PC-9 (cell line): ENCODE measurements around the gene IL11RA. TPM values are rescaled to one million over a fixed set of nuclear protein-coding genes. Genes with fewer than 3 reads are reported as not detected.
A peak's percentile ranks its signal among the peaks of the same experiment; 100 is the strongest.

ENCODE experiments used
- BruUV-seq: library from RNA; stranded (reverse); fragments of 400-500 nt; replicated peaks from 2 replicates; lab custom pipeline; 2021; lab: Mats Ljungman, UMichigan
- CTCF ChIA-PET: fragments of 300-600 bp; sonication (Branson Sonifier 250); formaldehyde crosslinking; loops from one replicate; lab custom pipeline; 2022; ENCODE audit warnings: antibody characterized with exemption; lab: Charles Lee
- POLR2A ChIA-PET: fragments of 300-600 bp; sonication (Branson Sonifier 250); formaldehyde crosslinking; loops from one replicate; lab custom pipeline; 2022; ENCODE audit warnings: antibody characterized with exemption; ENCODE audit not compliant: unreplicated experiment; lab: Charles Lee
- DNase-seq, 2 experiments: peaks; one replicate each; pipeline versions ENCODE4 v3.0.0 to v3.0.0-alpha.2; 2015 to 2022; ENCODE audit warnings: mixed read lengths in 1 of 2
- H2AFZ ChIP-seq: fragments of 200-600 bp; sonication (generic); 2 replicates; pipeline ENCODE4 v1.8.1; 2017; ENCODE audit warnings: antibody characterized with exemption
- H3F3A ChIP-seq: fragments of 200-600 bp; sonication (generic); 2 replicates; pipeline ENCODE4 v1.8.1; 2017; ENCODE audit warnings: antibody characterized with exemption, mild to moderate bottlenecking, low read depth; ENCODE audit not compliant: insufficient read depth
- H3K27ac ChIP-seq: fragments of 200-600 bp; sonication (generic); 2 replicates; pipeline ENCODE4 v1.6.1; 2016; ENCODE audit warnings: mixed run types
- H3K27me3 ChIP-seq: fragments of 200-600 bp; sonication (generic); 2 replicates; pipeline ENCODE4 v1.6.1; 2016; ENCODE audit warnings: low read depth, mixed run types; ENCODE audit not compliant: insufficient read depth
- H3K36me3 ChIP-seq: fragments of 200-600 bp; sonication (generic); 2 replicates; pipeline ENCODE4 v1.6.1; 2016; ENCODE audit warnings: low read depth, mixed run types
- H3K4me1 ChIP-seq: fragments of 200-600 bp; sonication (generic); replicated peaks from 2 replicates; pipeline ENCODE4 v1.6.1; 2016; ENCODE audit warnings: mixed run types; ENCODE audit not compliant: insufficient read depth
- H3K4me2 ChIP-seq: fragments of 200-600 bp; sonication (generic); 2 replicates; pipeline ENCODE4 v1.6.1; 2017; ENCODE audit warnings: mixed run types
- H3K4me3 ChIP-seq: fragments of 200-600 bp; sonication (generic); 2 replicates; pipeline ENCODE4 v1.6.1; 2016; ENCODE audit warnings: mixed run types
- H3K79me2 ChIP-seq: fragments of 200-600 bp; sonication (generic); 2 replicates; pipeline ENCODE4 v1.6.1; 2017; ENCODE audit warnings: low read depth, mixed run types
- H3K9me2 ChIP-seq: fragments of 200-600 bp; sonication (generic); 2 replicates; pipeline ENCODE4 v1.8.1; 2017; ENCODE audit warnings: mild to moderate bottlenecking; ENCODE audit not compliant: insufficient read depth
- H3K9me3 ChIP-seq: fragments of 200-600 bp; sonication (generic); 2 replicates; pipeline ENCODE4 v1.8.1; 2016; ENCODE audit warnings: low read depth; ENCODE audit not compliant: insufficient read depth
- H4K20me1 ChIP-seq: fragments of 200-600 bp; sonication (generic); 2 replicates; pipeline ENCODE4 v1.8.1; 2017; ENCODE audit not compliant: insufficient read depth
- EZH2 ChIP-seq: fragments of 200-600 bp; sonication (generic); IDR thresholded peaks from 2 replicates; pipeline ENCODE4 v1.8.0; 2017; ENCODE audit warnings: antibody characterized with exemption, low read depth
- intact Hi-C: fragments of 100-400 bp; cut with micrococcal nuclease; formaldehyde crosslinking; loops from one replicate; pipeline ENCODE4 v1.10.0; 2022; ENCODE audit not compliant: unreplicated experiment
- total RNA-seq: library from RNA; stranded (reverse); gene quantifications from 2 replicates; pipeline ENCODE4 v1.2.3, GENCODE V29; 2021
- TF ChIP-seq, protein P1 (sequence below): fragments of 200-600 bp; sonication (generic); conservative IDR thresholded peaks from 2 replicates; pipeline ENCODE4 v1.6.1; 2017; ENCODE audit warnings: mixed run types, antibody characterized with exemption, mild to moderate bottlenecking, moderate library complexity

Gene IL11RA
- total RNA-seq, 1 experiment from 2014 or later, result 8.7 TPM

DNA sequence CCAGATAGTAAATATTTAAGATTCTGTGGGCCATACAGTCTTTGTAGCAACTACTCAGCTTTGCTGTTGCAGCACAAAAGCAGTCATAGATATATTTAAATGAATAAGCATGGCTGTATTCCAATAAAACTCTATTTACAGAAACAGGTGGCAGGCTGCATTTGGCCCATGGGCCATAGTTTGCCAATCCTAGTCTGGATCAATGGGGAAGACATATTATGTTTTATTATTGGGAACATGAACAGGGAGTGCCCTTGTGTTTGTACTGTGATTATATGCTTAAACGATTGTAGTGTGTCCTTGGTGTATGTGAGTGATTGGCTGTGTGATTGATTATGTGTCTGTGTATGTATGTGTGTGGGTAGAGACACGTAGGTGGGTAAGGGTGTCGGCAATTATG is 22.5 kb downstream of the IL11RA start:
- H3K4me1 ChIP-seq, result no peaks in the 10 kb centered on the region
- intact Hi-C loops, result no loop called here
- no TSS peak for BruUV-seq
- ChIA-PET CTCF (no interaction called here), POLR2A (no interaction called here)
- no peaks in the 10 kb centered on the region for H3K79me2 ChIP-seq
- no peaks in the 10 kb centered on the region for H3K27me3 ChIP-seq
- no peak overlapping the region for H3K4me3 ChIP-seq
- H3K36me3 ChIP-seq, result no peaks in the 10 kb centered on the region
- no peaks in the 10 kb centered on the region for H3F3A ChIP-seq
- no peaks in the 10 kb centered on the region for H3K9me2 ChIP-seq
- no peak overlapping the region for H2AFZ ChIP-seq
- H3K27ac ChIP-seq, result no peak overlapping the region
- DNase-seq, result no peak
- no peaks in the 10 kb centered on the region for H3K9me3 ChIP-seq
- TF ChIP-seq, protein P1, sequence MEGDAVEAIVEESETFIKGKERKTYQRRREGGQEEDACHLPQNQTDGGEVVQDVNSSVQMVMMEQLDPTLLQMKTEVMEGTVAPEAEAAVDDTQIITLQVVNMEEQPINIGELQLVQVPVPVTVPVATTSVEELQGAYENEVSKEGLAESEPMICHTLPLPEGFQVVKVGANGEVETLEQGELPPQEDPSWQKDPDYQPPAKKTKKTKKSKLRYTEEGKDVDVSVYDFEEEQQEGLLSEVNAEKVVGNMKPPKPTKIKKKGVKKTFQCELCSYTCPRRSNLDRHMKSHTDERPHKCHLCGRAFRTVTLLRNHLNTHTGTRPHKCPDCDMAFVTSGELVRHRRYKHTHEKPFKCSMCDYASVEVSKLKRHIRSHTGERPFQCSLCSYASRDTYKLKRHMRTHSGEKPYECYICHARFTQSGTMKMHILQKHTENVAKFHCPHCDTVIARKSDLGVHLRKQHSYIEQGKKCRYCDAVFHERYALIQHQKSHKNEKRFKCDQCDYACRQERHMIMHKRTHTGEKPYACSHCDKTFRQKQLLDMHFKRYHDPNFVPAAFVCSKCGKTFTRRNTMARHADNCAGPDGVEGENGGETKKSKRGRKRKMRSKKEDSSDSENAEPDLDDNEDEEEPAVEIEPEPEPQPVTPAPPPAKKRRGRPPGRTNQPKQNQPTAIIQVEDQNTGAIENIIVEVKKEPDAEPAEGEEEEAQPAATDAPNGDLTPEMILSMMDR, result no peak
- TF ChIP-seq EZH2, result no peak
- no peak overlapping the region for H3K4me2 ChIP-seq
- H4K20me1 ChIP-seq, result no peaks in the 10 kb centered on the region

DNA sequence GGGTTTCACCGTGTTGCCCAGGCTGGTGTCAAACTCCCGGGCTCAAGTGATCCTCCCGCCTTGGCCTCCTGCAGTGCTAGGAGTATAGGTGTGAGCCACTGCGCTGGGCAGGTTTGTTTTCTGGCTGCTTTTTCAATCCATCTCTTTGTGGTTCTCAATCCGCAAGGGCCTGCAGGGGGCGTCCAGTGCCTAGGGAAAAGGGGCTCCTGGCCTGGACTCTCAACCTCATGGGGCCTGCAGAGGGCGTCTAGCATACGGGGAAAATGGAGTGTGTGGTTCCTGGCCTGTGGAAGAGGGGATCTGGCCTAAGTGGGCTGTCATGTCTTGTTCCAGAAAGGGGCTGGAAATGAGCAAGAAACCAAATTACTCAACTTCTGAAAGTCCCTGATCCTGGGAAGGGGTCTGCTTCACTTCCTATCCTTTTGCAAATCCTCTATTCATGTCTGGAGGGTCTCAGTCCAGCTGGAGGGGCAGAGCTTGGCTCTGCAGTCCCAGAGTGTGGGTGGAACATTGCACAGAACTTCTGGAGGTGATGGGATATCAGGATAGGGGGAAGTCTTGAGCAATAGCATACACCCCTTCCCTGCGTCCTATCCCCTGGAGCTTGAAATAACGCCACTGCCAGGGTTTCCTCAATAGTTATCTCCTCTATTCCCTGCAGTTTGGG is 23.2 kb downstream of the IL11RA start:
- DNase-seq, result peak in 1 of 2 experiments; percentile 16
- Histone ChIP-seq H3K79me2 (no peaks in the 10 kb centered on the region), H2AFZ (no peak overlapping the region), H3K4me3 (no peak overlapping the region), H3K36me3 (no peaks in the 10 kb centered on the region), H3K9me3 (no peaks in the 10 kb centered on the region), H3F3A (no peaks in the 10 kb centered on the region), H3K27ac (no peak overlapping the region), H3K27me3 (no peaks in the 10 kb centered on the region), H3K9me2 (no peaks in the 10 kb centered on the region), H3K4me1 (no peaks in the 10 kb centered on the region), H4K20me1 (no peaks in the 10 kb centered on the region), H3K4me2 (no peak overlapping the region)
- ChIA-PET POLR2A (no interaction called here), CTCF (no interaction called here)
- no TSS peak for BruUV-seq
- intact Hi-C loops, result no loop called here
- TF ChIP-seq EZH2, result no peak
- TF ChIP-seq, protein P1, result peak; percentile 64

DNA sequence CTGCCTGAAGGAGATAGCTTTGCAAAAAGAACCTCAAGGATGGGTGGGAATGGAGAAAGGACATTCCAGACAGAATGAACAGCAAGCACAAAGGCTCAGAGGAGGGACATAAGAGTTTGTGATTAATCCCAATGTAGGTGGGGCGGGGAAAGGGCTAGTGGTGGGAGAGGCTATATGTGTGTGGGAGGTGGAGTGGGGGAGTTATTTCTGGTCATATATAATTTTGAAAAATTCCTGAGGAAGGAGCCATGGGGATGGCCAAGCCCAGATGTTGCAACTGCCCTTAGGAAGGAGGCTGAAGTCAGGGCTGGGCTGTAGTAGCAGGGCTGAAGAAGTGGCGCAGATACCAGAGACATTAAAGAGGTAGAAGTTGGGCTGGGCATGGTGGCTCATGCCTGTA is 23.9 kb downstream of the IL11RA start:
- Histone ChIP-seq H3F3A (no peaks in the 10 kb centered on the region), H3K9me3 (no peaks in the 10 kb centered on the region), H2AFZ (no peak overlapping the region), H4K20me1 (no peaks in the 10 kb centered on the region), H3K27ac (no peak overlapping the region), H3K4me1 (no peaks in the 10 kb centered on the region), H3K4me3 (no peak overlapping the region), H3K79me2 (no peaks in the 10 kb centered on the region), H3K27me3 (no peaks in the 10 kb centered on the region), H3K4me2 (no peak overlapping the region), H3K36me3 (no peaks in the 10 kb centered on the region), H3K9me2 (no peaks in the 10 kb centered on the region)
- TF ChIP-seq, protein P1, result no peak
- TF ChIP-seq EZH2, result no peak
- POLR2A ChIA-PET, result no interaction called here
- CTCF ChIA-PET, result no interaction called here
- no peak for DNase-seq
- no TSS peak for BruUV-seq
- intact Hi-C loops, result no loop called here
